Measurements from ENCODE around the gene ST8SIA4. TPM values are rescaled to one million over a fixed set of nuclear protein-coding genes. Genes with fewer than 3 reads are reported as not detected.

The ST8SIA4 gene
- total and polyA plus RNA-seq, 4 donors, result 0.35 to 4.1 (median 1.6) TPM

DNA sequence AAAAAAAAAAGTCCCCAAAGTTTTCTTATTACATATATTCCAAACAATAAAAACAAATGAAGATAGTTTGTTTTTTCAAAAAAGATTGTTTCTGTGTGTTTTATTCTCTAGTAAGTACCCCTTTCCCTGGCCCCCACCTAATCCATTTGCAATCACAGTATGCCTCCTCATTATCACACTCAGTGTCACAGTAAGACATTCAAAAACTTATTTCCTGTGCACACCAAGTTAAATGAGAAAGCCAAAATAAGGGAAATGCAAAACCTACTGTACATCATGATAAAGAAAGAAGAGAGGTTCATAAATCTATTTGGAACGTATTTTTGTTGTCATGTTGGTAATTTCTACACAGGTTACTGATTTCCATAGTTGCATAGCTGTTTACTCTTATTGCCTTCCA lies 62.3 kb downstream of the ST8SIA4 start:
- no peaks in the 10 kb centered on the region for H3K4me1 ChIP-seq (ENCODE audit: control insufficient read depth in 4 of 4, insufficient read depth in 4 of 4, low read length in 3 of 4)
- H3K4me3 ChIP-seq (ENCODE audit: low read depth in 1 of 3, low read length in 3 of 3), result no peak overlapping the region
- no peaks in the 10 kb centered on the region for H3K27me3 ChIP-seq (ENCODE audit: control insufficient read depth in 4 of 4, insufficient read depth in 4 of 4, low read length in 3 of 4)
- no peaks in the 10 kb centered on the region for H3K36me3 ChIP-seq (ENCODE audit: control insufficient read depth in 4 of 4, insufficient read depth in 3 of 4, low read depth in 1 of 4, low read length in 3 of 4)
- WGBS, result 13% methylated on average over 1 of the region's 1 CpG
- TF ChIP-seq GABPA (IDR thresholded peaks at IDR 0.05 in 1 of 2, conservative IDR thresholded peaks at IDR 0.05 in 1 of 2), result no peak
- no peak for TF ChIP-seq FOXA2 (IDR thresholded peaks at IDR 0.05)
- TF ChIP-seq JUND (IDR thresholded peaks at IDR 0.05), result no peak
- no peak for TF ChIP-seq SP1 (IDR thresholded peaks at IDR 0.05)
- TF ChIP-seq, protein P1, sequence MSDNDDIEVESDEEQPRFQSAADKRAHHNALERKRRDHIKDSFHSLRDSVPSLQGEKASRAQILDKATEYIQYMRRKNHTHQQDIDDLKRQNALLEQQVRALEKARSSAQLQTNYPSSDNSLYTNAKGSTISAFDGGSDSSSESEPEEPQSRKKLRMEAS (IDR thresholded peaks at IDR 0.05), result no peak
- no peak for TF ChIP-seq TAF1 (conservative IDR thresholded peaks at IDR 0.05)
- TF ChIP-seq RXRA (IDR thresholded peaks at IDR 0.05), result no peak
- no peak for TF ChIP-seq HNF4G (IDR thresholded peaks at IDR 0.05)
- TF ChIP-seq NR2F2 (IDR thresholded peaks at IDR 0.05), result no peak
- no peak for TF ChIP-seq RAD21 (IDR thresholded peaks at IDR 0.05)
- TF ChIP-seq, protein P2, sequence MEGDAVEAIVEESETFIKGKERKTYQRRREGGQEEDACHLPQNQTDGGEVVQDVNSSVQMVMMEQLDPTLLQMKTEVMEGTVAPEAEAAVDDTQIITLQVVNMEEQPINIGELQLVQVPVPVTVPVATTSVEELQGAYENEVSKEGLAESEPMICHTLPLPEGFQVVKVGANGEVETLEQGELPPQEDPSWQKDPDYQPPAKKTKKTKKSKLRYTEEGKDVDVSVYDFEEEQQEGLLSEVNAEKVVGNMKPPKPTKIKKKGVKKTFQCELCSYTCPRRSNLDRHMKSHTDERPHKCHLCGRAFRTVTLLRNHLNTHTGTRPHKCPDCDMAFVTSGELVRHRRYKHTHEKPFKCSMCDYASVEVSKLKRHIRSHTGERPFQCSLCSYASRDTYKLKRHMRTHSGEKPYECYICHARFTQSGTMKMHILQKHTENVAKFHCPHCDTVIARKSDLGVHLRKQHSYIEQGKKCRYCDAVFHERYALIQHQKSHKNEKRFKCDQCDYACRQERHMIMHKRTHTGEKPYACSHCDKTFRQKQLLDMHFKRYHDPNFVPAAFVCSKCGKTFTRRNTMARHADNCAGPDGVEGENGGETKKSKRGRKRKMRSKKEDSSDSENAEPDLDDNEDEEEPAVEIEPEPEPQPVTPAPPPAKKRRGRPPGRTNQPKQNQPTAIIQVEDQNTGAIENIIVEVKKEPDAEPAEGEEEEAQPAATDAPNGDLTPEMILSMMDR (IDR thresholded peaks at IDR 0.05; ENCODE audit: low read depth, low read length, missing input control), result no peak
- no peak for TF ChIP-seq HNF4A (conservative IDR thresholded peaks at IDR 0.05)
- TF ChIP-seq, protein P3, sequence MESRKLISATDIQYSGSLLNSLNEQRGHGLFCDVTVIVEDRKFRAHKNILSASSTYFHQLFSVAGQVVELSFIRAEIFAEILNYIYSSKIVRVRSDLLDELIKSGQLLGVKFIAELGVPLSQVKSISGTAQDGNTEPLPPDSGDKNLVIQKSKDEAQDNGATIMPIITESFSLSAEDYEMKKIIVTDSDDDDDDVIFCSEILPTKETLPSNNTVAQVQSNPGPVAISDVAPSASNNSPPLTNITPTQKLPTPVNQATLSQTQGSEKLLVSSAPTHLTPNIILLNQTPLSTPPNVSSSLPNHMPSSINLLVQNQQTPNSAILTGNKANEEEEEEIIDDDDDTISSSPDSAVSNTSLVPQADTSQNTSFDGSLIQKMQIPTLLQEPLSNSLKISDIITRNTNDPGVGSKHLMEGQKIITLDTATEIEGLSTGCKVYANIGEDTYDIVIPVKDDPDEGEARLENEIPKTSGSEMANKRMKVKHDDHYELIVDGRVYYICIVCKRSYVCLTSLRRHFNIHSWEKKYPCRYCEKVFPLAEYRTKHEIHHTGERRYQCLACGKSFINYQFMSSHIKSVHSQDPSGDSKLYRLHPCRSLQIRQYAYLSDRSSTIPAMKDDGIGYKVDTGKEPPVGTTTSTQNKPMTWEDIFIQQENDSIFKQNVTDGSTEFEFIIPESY (IDR thresholded peaks at IDR 0.05), result no peak
- TF ChIP-seq EGR1 (IDR thresholded peaks at IDR 0.05; ENCODE audit: low read depth in 2 of 2), result no peak
- TF ChIP-seq, protein P4, sequence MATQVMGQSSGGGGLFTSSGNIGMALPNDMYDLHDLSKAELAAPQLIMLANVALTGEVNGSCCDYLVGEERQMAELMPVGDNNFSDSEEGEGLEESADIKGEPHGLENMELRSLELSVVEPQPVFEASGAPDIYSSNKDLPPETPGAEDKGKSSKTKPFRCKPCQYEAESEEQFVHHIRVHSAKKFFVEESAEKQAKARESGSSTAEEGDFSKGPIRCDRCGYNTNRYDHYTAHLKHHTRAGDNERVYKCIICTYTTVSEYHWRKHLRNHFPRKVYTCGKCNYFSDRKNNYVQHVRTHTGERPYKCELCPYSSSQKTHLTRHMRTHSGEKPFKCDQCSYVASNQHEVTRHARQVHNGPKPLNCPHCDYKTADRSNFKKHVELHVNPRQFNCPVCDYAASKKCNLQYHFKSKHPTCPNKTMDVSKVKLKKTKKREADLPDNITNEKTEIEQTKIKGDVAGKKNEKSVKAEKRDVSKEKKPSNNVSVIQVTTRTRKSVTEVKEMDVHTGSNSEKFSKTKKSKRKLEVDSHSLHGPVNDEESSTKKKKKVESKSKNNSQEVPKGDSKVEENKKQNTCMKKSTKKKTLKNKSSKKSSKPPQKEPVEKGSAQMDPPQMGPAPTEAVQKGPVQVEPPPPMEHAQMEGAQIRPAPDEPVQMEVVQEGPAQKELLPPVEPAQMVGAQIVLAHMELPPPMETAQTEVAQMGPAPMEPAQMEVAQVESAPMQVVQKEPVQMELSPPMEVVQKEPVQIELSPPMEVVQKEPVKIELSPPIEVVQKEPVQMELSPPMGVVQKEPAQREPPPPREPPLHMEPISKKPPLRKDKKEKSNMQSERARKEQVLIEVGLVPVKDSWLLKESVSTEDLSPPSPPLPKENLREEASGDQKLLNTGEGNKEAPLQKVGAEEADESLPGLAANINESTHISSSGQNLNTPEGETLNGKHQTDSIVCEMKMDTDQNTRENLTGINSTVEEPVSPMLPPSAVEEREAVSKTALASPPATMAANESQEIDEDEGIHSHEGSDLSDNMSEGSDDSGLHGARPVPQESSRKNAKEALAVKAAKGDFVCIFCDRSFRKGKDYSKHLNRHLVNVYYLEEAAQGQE (IDR thresholded peaks at IDR 0.05), result no peak
- no peak for TF ChIP-seq YY1 (IDR thresholded peaks at IDR 0.05)
- TF ChIP-seq, protein P5, sequence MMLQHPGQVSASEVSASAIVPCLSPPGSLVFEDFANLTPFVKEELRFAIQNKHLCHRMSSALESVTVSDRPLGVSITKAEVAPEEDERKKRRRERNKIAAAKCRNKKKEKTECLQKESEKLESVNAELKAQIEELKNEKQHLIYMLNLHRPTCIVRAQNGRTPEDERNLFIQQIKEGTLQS (IDR thresholded peaks at IDR 0.05), result no peak
- no peak for TF ChIP-seq FOXA1 (IDR thresholded peaks at IDR 0.05)
- H3K9ac ChIP-seq (ENCODE audit: low read depth in 1 of 2, low read length in 2 of 2), result no peak overlapping the region
- DNase-seq (ENCODE audit: low spot score), result no peak
- H3K9me3 ChIP-seq (ENCODE audit: control insufficient read depth in 4 of 4, low read length in 3 of 4), result no peaks in the 10 kb centered on the region
- H3K27ac ChIP-seq (ENCODE audit: low read depth in 1 of 2, low read length in 2 of 2), result no peak overlapping the region

Measured in liver (tissue), 9 donors.